GM21717 (cell line): ENCODE results near the gene ASB12.

ENCODE experiments used
- ATAC-seq: cut with Tn5 transposase; IDR thresholded peaks from one replicate; pipeline ENCODE4 v1.9.1; 2021; ENCODE audit warnings: mild to moderate bottlenecking, moderate library complexity; ENCODE audit not compliant: unreplicated experiment

The ASB12 gene

DNA sequence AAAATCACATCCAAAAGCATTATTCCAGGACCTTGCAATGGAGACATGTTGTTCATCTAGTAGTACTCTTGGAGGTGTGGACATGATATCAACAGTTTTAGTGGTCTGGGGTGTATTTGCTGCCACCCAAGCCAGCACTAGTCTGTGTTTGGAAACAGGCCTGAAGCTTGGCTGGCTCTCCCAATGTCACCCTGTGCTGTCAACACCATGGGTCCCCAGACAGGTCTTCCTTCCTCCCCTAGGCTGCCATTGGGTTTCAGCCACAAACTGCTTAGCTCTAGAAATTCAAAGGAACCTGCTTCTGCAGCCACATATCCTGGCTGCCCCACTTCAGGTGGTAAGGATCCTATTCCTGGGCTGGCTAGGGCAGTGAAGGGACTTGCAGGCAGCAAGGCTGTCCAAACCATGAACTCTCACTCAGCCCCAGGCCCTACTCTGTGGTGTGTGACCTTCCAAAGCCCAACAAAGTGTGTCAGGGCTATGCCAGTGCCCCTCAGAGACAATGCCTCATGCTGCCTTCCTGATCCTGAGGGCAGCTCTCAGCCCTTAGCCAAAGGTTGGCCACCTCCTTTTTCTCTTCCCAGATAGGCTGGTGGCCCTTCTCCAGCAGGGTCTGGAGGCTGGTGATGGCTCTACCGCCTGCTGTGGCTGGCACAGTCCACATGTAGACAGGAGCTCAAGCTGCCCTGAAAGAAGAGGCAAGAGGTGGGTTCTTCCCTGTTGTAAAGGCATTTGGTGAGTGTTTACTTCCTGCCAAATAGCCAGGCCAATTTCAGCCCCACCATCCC, 43.2 kb downstream of the ASB12 start:
- no peak for ATAC-seq

GRCh38 chrX:64184396-64184795, 46.0 kb downstream of the ASB12 start:
- ATAC-seq, result no peak

- no peak for ATAC-seq
Measured at GRCh38 chrX:64182208-64182607, 48.2 kb downstream of the ASB12 start.

GRCh38 chrX:64176876-64177275, 53.5 kb downstream of the ASB12 start:
- no peak for ATAC-seq
